ENCODE measurements around the gene PCGF5. TPM values are rescaled to one million over a fixed set of nuclear protein-coding genes. Genes with fewer than 3 reads are reported as not detected.
A peak's percentile ranks its signal among the peaks of the same experiment; 100 is the strongest.

Gene PCGF5
- total and polyA plus RNA-seq, 9 of the 15 experiments (the other 6 are each of a cell fraction or from before 2014, with no cell fraction given) = 10.9 to 40.0 (median 20.3) TPM

DNA sequence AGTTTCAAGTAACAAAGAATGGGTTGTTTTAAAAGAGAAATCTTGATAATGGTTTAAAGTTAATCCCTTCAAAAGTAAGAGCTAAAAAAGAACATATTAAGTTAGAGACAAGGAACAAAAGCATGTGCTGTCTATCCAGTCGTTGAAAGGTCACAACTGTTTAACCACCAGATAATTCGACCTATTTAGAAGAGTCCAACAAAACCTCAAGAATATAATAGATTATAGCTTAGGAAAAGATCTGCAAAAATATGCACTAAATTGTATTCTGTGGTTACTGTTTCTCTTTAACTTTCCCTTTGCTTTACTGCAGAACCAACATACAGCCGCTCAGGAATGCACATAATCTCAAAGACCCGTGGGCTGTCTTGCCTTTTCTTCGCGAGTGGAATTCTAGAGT, 74.9 kb downstream of the PCGF5 start:
- no peak for DNase-seq (ENCODE audit: extremely low read depth in 1 of 4, low spot score in 3 of 4)
- H3K9ac ChIP-seq (ENCODE audit: insufficient read depth in 1 of 2, low read depth in 2 of 2, low read length in 2 of 2) = no peak overlapping the region
- intact Hi-C loops (cut with micrococcal nuclease) = loop anchor here (5.0 kb wide), 1 partner anchor 617 kb away; no protein-coding TSS in a partner anchor
- no peak overlapping the region for H3K4me2 ChIP-seq (ENCODE audit: insufficient read depth, low read length)
- H3K36me3 ChIP-seq (ENCODE audit: control insufficient read depth, insufficient read depth, low read length) = no peaks in the 10 kb centered on the region
- BruUV-seq (replicated peaks) = no TSS peak
- in situ Hi-C loops (cut with MboI) = loop anchor here (10.0 to 25.0 kb wide), 2 partner anchors 249 to 617 kb away; partner anchors contain the start of genes BTAF1 and FGFBP3
- H3K9me1 ChIP-seq (ENCODE audit: control insufficient read depth, insufficient read depth, low read length) = no peaks in the 10 kb centered on the region
- no peaks in the 10 kb centered on the region for H3K79me2 ChIP-seq (ENCODE audit: control insufficient read depth, insufficient read depth, low read length)
- H3K4me1 ChIP-seq (replicated peaks in 1 of 2; ENCODE audit: control insufficient read depth in 2 of 2, insufficient read depth in 2 of 2, low read length in 2 of 2) = peaks cover 2 to 6% of the 10 kb centered on the region in 2 experiments; a peak in 2 of 5 replicates
- H3K4me3 ChIP-seq = no peak overlapping the region
- peak; percentile 6 for FAIRE-seq
- no peak overlapping the region for H3K27ac ChIP-seq (ENCODE audit: extremely low read depth, low read depth, low read length)
- ATAC-seq = no peak
- TF ChIP-seq TCF3 (CRISPR knock-in tag; IDR thresholded peaks at IDR 0.05) = no peak
- TF ChIP-seq HNRNPLL (IDR thresholded peaks at IDR 0.05; ENCODE audit: low read depth, low read length, poor library complexity, severe bottlenecking) = no peak
- no peak for TF ChIP-seq TRIM24 (IDR thresholded peaks at IDR 0.05)
- no peak for TF ChIP-seq TCF7 (IDR thresholded peaks at IDR 0.05; ENCODE audit: borderline replicate concordance)
- TF ChIP-seq, protein P1, sequence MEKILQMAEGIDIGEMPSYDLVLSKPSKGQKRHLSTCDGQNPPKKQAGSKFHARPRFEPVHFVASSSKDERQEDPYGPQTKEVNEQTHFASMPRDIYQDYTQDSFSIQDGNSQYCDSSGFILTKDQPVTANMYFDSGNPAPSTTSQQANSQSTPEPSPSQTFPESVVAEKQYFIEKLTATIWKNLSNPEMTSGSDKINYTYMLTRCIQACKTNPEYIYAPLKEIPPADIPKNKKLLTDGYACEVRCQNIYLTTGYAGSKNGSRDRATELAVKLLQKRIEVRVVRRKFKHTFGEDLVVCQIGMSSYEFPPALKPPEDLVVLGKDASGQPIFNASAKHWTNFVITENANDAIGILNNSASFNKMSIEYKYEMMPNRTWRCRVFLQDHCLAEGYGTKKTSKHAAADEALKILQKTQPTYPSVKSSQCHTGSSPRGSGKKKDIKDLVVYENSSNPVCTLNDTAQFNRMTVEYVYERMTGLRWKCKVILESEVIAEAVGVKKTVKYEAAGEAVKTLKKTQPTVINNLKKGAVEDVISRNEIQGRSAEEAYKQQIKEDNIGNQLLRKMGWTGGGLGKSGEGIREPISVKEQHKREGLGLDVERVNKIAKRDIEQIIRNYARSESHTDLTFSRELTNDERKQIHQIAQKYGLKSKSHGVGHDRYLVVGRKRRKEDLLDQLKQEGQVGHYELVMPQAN (IDR thresholded peaks at IDR 0.05; ENCODE audit: borderline replicate concordance) = no peak
- H4K20me1 ChIP-seq (replicated peaks; ENCODE audit: control insufficient read depth, insufficient read depth, low read length) = no peaks in the 10 kb centered on the region
- 18% methylated on average over 6 of the region's 6 CpGs for WGBS (ENCODE audit: insufficient coverage, low coverage, missing lambda C conversion rate)
- POLR2A ChIA-PET = no interaction called here
- H3K27me3 ChIP-seq (ENCODE audit: control insufficient read depth in 2 of 2, insufficient read depth in 2 of 2, low read length in 2 of 2) = peaks cover 0 to 15% of the 10 kb centered on the region in 2 experiments; a peak in 4 of 5 replicates
- H2AFZ ChIP-seq (ENCODE audit: low read depth, low read length) = no peak overlapping the region
- CTCF ChIA-PET (ENCODE audit: low intra/inter-chr PET ratio) = no interaction called here
- no peaks in the 10 kb centered on the region for H3K9me3 ChIP-seq (replicated peaks; ENCODE audit: control insufficient read depth, insufficient read depth, low read depth, low read length)
